GM10847 (cell line): ENCODE results near the gene ETV2.

Experiments used
- POLR2A ChIP-seq: IDR thresholded peaks from 2 replicates; pipeline ENCODE4 v1.6.1; 2011; ENCODE audit not compliant: insufficient read length; ENCODE audit errors: extremely low read depth

The ETV2 gene

GRCh38 chr19:35622750-35623149 is 18.8 kb upstream of the ETV2 start:
- no peak for TF ChIP-seq POLR2A

- TF ChIP-seq POLR2A = no peak
These were observed 18.1 kb upstream of the ETV2 start for GRCh38 chr19:35623327-35624010.

GRCh38 chr19:35628264-35628564 is 13.3 kb upstream of the ETV2 start:
- TF ChIP-seq POLR2A = no peak

GRCh38 chr19:35628565-35629331 is 12.8 kb upstream of the ETV2 start, which contains the start of gene RBM42:
TSS of gene RBM42 (plus strand) at chr19:35629036. CDS start at chr19:35629154, 118 bp downstream.
- peak; percentile 35 for TF ChIP-seq POLR2A

GRCh38 chr19:35629332-35629633 is 12.3 kb upstream of the ETV2 start:
- no peak for TF ChIP-seq POLR2A

- TF ChIP-seq POLR2A = no peak
These were observed 7.7 kb upstream of the ETV2 start for GRCh38 chr19:35633727-35634440.

GRCh38 chr19:35636651-35637050 is 4.9 kb upstream of the ETV2 start:
- no peak for TF ChIP-seq POLR2A

- no peak for TF ChIP-seq POLR2A
These were observed 4.4 kb upstream of the ETV2 start for GRCh38 chr19:35637165-35637564.

- no peak for TF ChIP-seq POLR2A
These were observed 2.3 kb upstream of the ETV2 start for GRCh38 chr19:35639321-35639639.

GRCh38 chr19:35639863-35640262 is 1.7 kb upstream of the ETV2 start:
- no peak for TF ChIP-seq POLR2A

- no peak for TF ChIP-seq POLR2A
These were observed 767 bp downstream of the ETV2 start for GRCh38 chr19:35642312-35642711.

GRCh38 chr19:35642798-35643254 is 1.3 kb downstream of the ETV2 start:
- no peak for TF ChIP-seq POLR2A

GRCh38 chr19:35643255-35644205 is 2.0 kb downstream of the ETV2 start:
- peak; percentile 93 for TF ChIP-seq POLR2A

- no peak for TF ChIP-seq POLR2A
These were observed 2.9 kb downstream of the ETV2 start for GRCh38 chr19:35644206-35644986.
